ENCODE data around the gene MAN2B2.
A peak's percentile ranks its signal among the peaks of the same experiment; 100 is the strongest.

The MAN2B2 gene

DNA sequence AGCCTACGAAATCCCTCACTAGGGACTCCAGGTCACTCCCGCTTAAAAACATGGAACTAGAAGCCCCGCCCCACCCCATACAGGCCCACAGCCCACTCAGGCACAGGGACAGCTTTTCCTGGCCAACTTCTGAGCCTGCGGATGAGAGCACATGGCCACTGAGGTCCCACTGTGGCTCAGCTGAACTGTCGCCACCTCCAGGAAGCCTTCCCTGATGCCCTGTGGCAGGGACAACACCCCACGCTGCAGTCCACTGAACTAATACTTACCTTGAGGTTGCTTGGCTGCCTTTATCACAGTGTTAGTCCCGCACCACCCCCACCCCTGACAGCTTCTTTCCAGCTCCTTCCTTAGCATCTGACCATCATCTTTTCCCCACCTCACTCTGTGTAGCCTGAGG is 39.3 kb upstream of the MAN2B2 start:
- no peak overlapping the region for H3K27ac Mint-ChIP-seq
- H3K36me3 Mint-ChIP-seq (ENCODE audit: low read depth) = no peaks in the 10 kb centered on the region
- ATAC-seq (no peak), DNase-seq (no peak)
- no peaks in the 10 kb centered on the region for H3K4me1 Mint-ChIP-seq
- no peak overlapping the region for H3K4me3 Mint-ChIP-seq
- H3K9me3 Mint-ChIP-seq = peaks cover 7% of the 10 kb centered on the region
- H3K27me3 Mint-ChIP-seq = peaks cover 11% of the 10 kb centered on the region

DNA sequence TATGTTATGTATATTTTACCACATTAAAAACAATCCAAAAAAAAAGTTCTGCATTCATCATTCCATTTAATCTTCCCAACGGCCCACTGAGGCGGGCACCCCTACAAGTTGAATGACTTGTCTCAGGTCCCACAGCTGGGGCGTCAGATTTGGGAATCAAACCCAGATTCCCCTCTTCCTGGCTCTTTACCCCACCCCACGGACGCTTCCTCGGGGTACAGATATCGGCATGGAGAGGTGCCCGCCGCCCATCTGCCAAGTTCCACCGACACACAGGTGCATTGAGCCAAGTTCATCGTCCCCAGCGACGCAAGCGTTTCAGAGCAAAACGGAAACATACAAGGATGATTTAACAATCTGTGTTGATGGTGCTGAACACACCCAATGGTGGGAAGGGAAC is 36.9 kb upstream of the MAN2B2 start:
- peaks cover 11% of the 10 kb centered on the region for H3K27me3 Mint-ChIP-seq
- DNase-seq = no peak
- no peaks in the 10 kb centered on the region for H3K4me1 Mint-ChIP-seq
- no peaks in the 10 kb centered on the region for H3K36me3 Mint-ChIP-seq (ENCODE audit: low read depth)
- H3K4me3 Mint-ChIP-seq = no peak overlapping the region
- no peak for ATAC-seq
- H3K27ac Mint-ChIP-seq = no peak overlapping the region
- peaks cover 10% of the 10 kb centered on the region for H3K9me3 Mint-ChIP-seq

DNA sequence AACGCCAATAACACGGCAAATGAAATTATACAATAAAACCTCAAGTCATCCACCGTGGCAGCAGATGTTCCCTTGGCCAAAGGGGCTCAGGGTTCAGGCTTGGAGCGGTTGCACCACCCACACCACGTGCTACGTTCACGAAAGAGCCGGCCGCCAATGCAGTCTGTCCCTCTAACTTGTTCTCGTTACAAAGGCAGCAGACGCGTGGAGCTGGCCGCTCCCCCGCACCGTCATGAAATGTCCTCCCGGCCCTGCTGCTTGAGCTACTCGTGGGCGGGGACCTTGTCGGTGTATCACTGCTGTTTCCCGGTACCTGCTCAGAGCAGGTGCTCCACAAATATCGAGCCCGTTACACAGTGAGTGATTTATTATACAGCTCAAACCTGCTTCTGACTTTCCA is 36.4 kb upstream of the MAN2B2 start:
- Mint-ChIP-seq H3K27me3 (peaks cover 11% of the 10 kb centered on the region), H3K36me3 (ENCODE audit: low read depth) (no peaks in the 10 kb centered on the region), H3K4me3 (no peak overlapping the region), H3K4me1 (no peaks in the 10 kb centered on the region), H3K27ac (no peak overlapping the region), H3K9me3 (peaks cover 10% of the 10 kb centered on the region)
- ATAC-seq = no peak
- no peak for DNase-seq

DNA sequence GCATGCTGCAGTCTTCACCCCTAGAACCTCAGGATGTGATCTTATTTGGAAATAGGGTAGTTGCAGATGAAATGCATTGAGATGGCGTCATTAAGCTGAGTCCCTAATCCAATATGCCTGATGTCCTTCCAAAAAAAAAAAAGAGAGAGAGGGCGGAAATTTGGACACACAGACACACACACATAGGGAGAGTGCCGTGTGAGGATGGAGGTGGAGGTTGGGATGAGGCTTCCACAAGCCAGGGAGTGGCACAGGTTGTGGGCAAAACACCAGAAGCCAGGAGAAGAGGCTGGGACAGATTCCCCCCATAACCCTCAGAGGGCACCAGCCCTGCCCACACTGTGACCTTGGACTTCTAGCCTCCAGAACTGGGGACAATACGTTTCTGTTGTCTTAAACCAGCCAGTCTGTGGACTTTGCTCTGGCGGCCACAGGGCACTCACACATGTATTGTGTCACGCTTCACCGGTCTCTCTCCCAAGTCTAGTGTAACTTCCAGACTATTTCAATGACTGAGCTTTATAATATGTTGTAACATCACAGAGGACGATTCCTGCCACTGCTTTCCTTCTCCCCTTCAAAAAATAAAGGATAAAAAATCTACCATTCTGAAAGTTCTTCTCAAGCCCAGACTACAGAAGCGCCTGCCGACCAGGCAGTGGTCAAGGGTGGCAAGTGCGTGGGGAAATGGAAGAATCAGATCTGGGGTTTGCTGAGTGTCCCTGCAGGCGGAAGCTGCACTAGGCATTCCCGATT is 35.8 kb upstream of the MAN2B2 start:
- H3K27ac Mint-ChIP-seq = no peak overlapping the region
- H3K36me3 Mint-ChIP-seq (ENCODE audit: low read depth) = no peaks in the 10 kb centered on the region
- ATAC-seq = no peak
- H3K9me3 Mint-ChIP-seq = peaks cover 10% of the 10 kb centered on the region
- H3K4me1 Mint-ChIP-seq = no peaks in the 10 kb centered on the region
- H3K4me3 Mint-ChIP-seq = no peak overlapping the region
- peaks cover 11% of the 10 kb centered on the region for H3K27me3 Mint-ChIP-seq
- no peak for DNase-seq

DNA sequence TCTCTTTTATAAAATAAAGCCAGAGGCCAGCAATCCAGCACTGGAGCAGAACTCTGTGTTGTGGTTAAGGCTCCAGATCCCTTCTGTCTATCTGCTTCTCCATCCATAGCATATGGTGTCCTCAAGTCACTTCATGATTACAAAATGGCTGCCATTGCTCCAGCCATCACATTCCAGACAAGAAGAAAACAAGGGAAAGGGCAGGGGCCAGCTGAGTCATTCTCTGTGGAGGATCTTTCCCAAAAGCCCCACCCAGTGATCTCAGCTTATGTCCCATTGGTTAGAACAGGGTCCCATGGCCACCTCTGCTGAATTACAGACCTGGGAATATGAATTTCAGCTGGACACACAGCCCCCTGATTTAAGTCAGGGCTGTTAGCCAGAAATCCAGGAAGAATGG is 34.1 kb upstream of the MAN2B2 start:
- H3K4me3 Mint-ChIP-seq = no peak overlapping the region
- H3K27me3 Mint-ChIP-seq = peaks cover 16% of the 10 kb centered on the region
- ATAC-seq (no peak), DNase-seq (no peak)
- H3K36me3 Mint-ChIP-seq (ENCODE audit: low read depth) = no peaks in the 10 kb centered on the region
- no peak overlapping the region for H3K27ac Mint-ChIP-seq
- peaks cover 10% of the 10 kb centered on the region for H3K9me3 Mint-ChIP-seq
- no peaks in the 10 kb centered on the region for H3K4me1 Mint-ChIP-seq

DNA sequence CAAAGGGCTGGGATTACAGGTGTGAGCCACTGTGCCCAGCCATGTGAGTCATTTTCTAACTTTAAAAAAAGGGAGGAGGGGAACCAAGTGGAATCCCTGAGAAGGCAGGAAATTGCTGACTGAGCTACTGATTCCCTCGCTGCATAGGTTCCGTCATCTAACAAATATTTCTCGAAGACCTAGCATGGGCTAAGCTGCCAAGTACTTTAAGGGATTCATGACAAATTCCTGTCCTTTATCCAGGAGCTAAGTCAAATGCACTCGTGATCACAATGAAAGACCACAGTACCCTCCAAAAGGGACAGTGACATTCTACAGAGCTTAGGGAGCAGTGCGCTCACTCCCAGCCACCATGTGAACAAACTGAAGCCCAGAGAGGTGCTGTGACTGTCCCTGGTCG is 33.2 kb upstream of the MAN2B2 start:
- no peak overlapping the region for H3K4me3 Mint-ChIP-seq
- peaks cover 20% of the 10 kb centered on the region for H3K27me3 Mint-ChIP-seq
- H3K27ac Mint-ChIP-seq = no peak overlapping the region
- no peaks in the 10 kb centered on the region for H3K4me1 Mint-ChIP-seq
- H3K36me3 Mint-ChIP-seq (ENCODE audit: low read depth) = no peaks in the 10 kb centered on the region
- peaks cover 10% of the 10 kb centered on the region for H3K9me3 Mint-ChIP-seq
- DNase-seq (no peak), ATAC-seq (no peak)

DNA sequence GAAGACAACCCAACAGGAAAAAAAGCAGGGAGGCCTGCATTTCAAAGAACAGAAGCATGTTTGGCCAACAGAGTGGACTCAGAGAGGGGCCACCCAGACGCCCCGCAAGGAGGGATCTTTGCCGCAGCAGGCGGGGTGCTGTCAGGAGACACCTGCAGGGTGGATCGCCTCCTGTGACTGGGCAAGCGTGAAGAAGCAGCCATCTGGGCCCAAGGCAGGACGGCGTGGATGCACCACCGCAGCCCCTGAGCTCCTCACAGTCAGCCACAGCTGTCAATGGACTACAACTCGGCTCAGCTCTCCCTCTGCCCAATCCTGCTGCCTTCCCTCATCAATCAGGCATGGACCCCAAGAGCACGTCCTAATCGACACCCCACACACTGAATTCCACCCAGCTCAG is 32.0 kb upstream of the MAN2B2 start:
- Mint-ChIP-seq H3K4me1 (no peaks in the 10 kb centered on the region), H3K27me3 (peaks cover 28% of the 10 kb centered on the region), H3K4me3 (no peak overlapping the region), H3K27ac (no peak overlapping the region), H3K36me3 (ENCODE audit: low read depth) (no peaks in the 10 kb centered on the region), H3K9me3 (peaks cover 10% of the 10 kb centered on the region)
- ATAC-seq (no peak), DNase-seq (no peak)

DNA sequence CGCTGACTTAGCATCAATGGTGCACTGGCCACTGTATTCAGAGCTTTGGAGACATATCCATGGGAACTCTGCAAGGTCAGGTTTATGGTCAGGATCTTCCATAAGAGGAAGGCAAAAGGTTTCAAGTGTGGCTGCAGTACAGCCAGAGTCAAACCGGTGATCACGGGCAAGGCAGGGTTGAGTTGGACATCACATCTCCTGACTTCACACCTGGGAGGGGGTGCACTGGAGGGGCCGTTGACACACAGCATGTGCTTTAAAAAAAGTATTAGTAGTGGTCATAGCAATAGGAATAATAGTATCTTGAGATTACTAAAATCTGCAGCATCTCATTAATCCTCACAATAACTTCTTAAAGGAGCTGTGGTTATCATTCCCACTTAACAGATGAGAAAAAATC is 28.9 kb upstream of the MAN2B2 start:
- Mint-ChIP-seq H3K27me3 (peaks cover 27% of the 10 kb centered on the region), H3K4me1 (no peaks in the 10 kb centered on the region), H3K36me3 (ENCODE audit: low read depth) (no peaks in the 10 kb centered on the region), H3K9me3 (no peaks in the 10 kb centered on the region), H3K4me3 (no peak overlapping the region), H3K27ac (no peak overlapping the region)
- DNase-seq (no peak), ATAC-seq (no peak)

DNA sequence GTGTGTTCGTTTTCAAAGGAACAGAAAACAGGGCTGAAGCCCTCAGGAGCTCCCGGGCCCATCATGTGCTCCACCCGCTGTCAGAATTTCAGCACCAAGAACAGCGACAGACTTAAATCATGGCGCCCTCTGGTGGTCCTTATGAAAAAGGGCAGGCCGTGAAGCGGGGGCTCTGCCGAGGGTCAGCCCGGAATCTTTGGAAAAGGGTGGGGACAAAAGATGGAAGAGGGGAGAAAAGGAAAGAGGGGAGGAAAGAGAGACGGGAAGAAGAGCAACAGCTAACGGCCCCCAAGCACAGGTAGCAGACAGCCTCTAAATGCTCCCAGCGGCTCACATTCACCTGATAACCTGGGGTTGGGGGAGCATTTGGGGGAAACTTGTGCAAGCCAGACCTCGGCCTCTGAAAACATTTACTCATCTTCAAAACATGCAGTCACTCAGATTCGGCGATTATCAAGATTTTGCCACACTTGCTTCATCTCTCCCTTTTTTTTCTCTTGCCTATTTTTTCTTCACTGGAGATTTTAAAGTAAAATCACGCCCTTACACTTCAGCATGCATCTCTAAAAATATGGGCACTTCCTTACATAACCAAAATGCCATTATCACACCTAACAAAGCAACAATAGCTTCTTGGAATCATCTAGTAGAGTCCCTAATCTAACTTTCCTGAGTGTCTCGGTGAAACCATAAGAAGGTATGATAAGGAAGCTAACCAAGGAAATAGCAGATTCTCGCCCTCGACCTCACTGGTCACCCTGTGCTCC is 28.1 kb upstream of the MAN2B2 start:
- ATAC-seq = no peak
- H3K27ac Mint-ChIP-seq = no peak overlapping the region

DNA sequence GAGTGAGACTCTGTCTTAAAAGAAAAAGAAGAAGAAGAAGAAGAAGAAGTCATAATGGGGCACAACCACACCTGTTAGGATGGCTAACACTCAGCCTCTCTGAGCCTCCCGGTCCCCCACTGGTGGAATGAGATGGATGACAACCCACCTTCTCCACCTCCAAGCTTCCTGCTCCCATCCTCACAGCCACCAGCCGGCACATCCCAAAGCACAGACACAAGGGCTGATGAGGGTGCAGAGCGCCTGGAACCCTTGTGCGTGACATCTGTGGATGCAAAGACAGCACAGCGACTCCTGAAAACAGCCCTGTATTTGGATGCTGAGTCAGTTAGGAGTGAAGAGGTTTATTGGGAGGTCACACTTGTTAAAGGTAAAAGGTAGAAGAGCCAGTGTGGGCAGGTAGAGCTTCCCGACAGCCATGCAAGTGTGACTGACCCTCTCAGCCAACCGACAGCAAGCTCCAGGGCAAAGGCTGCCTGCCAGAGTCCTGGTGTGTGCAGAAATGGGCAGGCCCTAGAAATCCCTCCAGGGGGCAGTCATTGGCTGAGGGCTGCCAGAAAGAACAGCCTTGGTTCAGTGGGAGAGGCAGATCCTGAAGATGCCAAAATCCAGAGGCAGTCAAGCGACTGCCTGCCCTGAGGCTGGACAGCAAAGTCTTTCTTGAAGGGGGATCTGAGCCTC is 26.6 kb upstream of the MAN2B2 start:
- peaks cover 29% of the 10 kb centered on the region for H3K27me3 Mint-ChIP-seq
- H3K9me3 Mint-ChIP-seq = peaks cover 10% of the 10 kb centered on the region
- H3K27ac Mint-ChIP-seq = no peak overlapping the region
- no peak for ATAC-seq
- no peaks in the 10 kb centered on the region for H3K36me3 Mint-ChIP-seq (ENCODE audit: low read depth)
- H3K4me3 Mint-ChIP-seq = no peak overlapping the region
- no peaks in the 10 kb centered on the region for H3K4me1 Mint-ChIP-seq
- no peak for DNase-seq

More for the DNA sequence above, 28.1 kb upstream of the MAN2B2 start:
- Mint-ChIP-seq H3K9me3 (peaks cover 4% of the 10 kb centered on the region), H3K27me3 (peaks cover 29% of the 10 kb centered on the region), H3K36me3 (ENCODE audit: low read depth) (no peaks in the 10 kb centered on the region), H3K4me1 (no peaks in the 10 kb centered on the region), H3K4me3 (no peak overlapping the region)
- peak; percentile 41 for DNase-seq

DNA sequence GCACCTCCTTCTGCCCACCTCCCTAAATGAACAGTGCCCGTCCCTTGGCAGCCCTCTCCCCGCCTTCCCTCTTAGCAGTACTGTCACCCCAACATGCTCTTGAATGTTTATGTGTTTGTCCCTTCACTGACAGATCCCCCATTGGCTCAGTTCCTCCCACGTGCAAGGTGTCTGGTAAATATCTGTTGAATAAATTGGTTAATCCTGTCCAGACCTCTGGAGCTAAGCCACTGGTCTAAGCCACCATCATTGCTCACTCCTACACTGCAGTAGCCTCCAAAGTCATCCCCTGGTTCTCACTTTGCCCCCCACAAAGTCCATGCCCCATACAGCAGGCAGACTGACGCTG is 26.1 kb upstream of the MAN2B2 start:
- DNase-seq = no peak
- no peaks in the 10 kb centered on the region for H3K4me1 Mint-ChIP-seq
- no peaks in the 10 kb centered on the region for H3K36me3 Mint-ChIP-seq (ENCODE audit: low read depth)
- peaks cover 31% of the 10 kb centered on the region for H3K27me3 Mint-ChIP-seq
- no peak overlapping the region for H3K4me3 Mint-ChIP-seq
- ATAC-seq = no peak
- no peak overlapping the region for H3K27ac Mint-ChIP-seq
- H3K9me3 Mint-ChIP-seq = peaks cover 10% of the 10 kb centered on the region

DNA sequence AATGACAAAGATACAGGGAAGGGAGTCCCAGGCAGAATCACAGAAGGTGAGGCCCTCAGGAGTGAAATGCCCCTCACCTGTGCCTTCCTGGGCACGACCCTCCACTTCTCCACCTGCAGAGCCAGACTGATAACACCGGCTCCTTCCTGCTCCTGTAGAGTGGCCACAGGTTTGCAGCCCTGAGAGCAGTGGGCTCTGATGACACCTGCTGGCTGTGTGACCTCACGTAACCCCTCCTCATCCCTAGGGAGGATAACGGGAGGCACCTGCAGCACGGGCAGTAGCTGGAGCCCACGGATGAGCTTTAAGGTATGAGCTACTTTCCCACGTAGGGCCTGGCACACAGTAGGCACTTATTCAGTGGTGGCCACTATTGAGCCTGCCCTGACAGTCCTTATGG is 25.5 kb upstream of the MAN2B2 start:
- H3K36me3 Mint-ChIP-seq (ENCODE audit: low read depth) = no peaks in the 10 kb centered on the region
- H3K9me3 Mint-ChIP-seq = peaks cover 10% of the 10 kb centered on the region
- no peak overlapping the region for H3K27ac Mint-ChIP-seq
- DNase-seq (no peak), ATAC-seq (no peak)
- H3K27me3 Mint-ChIP-seq = peaks cover 33% of the 10 kb centered on the region
- no peaks in the 10 kb centered on the region for H3K4me1 Mint-ChIP-seq
- no peak overlapping the region for H3K4me3 Mint-ChIP-seq

DNA sequence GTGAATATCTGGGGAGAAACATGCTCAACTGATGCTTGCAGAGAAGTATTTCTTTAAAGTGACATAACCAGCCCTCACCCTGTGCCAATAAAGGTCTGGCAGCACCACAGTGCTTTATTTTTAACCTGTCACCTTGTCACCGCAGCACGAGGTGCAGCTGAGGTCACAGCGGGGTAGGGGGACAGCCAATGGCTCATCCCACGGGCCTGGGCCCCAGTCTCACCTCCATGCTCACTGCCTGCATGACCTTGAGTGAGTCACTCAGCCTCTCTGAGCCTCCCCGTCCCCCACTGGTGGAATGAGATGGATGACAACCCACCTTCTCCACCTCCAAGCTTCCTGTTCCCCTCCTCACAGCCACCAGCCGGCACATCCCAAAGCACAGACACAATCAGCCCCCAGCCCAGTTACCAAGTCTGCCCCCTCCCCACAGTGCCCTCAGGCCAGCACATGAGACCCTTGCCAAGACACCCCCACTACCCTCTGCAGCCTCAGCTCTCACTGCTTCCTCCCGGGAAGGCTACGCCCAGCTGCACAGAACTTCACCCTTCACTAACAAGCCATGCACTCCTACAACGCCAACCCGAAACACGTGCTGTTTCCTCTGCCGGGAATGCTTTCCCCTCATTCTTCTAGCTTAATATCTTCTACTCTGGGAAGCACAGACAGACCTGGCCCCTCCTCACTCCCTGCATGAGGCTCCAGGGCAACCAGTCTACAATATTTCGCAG is 24.9 kb upstream of the MAN2B2 start:
- Mint-ChIP-seq H3K27me3 (peaks cover 33% of the 10 kb centered on the region), H3K4me1 (no peaks in the 10 kb centered on the region), H3K36me3 (ENCODE audit: low read depth) (no peaks in the 10 kb centered on the region), H3K9me3 (peaks cover 10% of the 10 kb centered on the region), H3K27ac (no peak overlapping the region), H3K4me3 (no peak overlapping the region)
- DNase-seq = no peak
- ATAC-seq = no peak

DNA sequence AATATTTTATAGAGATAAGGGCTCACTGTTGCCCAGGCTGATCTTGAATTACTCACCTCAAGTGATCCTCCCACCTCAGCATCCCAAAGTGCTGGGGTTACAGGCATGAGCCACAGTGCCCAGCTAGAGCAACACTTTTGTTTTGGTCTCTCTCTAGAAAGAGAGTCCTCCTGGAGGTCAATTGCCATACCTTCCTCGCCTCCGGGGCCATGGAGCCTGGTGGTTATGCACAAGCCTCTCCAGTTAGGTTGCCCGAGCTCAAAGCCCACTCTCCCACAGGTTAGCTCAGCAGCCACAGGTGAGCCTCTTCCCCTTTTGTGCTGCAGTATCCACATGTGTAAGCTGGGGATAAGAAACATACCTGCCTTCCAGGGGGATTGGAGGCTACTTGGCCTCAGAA is 24.2 kb upstream of the MAN2B2 start:
- Mint-ChIP-seq H3K27ac (no peak overlapping the region), H3K27me3 (peaks cover 28% of the 10 kb centered on the region), H3K9me3 (peaks cover 10% of the 10 kb centered on the region), H3K4me1 (no peaks in the 10 kb centered on the region), H3K36me3 (ENCODE audit: low read depth) (no peaks in the 10 kb centered on the region), H3K4me3 (no peak overlapping the region)
- no peak for DNase-seq
- ATAC-seq = no peak
